MM.1S (cell line): Measurements from ENCODE around the gene GSG1L2.

Source experiments
- DNase-seq: peaks from one replicate; pipeline ENCODE4 v3.0.0-alpha.2; 2015
- H2AFZ ChIP-seq: fragments of 300-600 bp; sonication (generic); 2 replicates; pipeline ENCODE4 v1.6.0; 2016; ENCODE audit warnings: antibody characterized with exemption, low read length
- H3F3A ChIP-seq: fragments of 300-600 bp; sonication (generic); 2 replicates; pipeline ENCODE4 v1.6.1; 2016; ENCODE audit warnings: mild to moderate bottlenecking, antibody characterized with exemption, low read length, moderate library complexity, mixed read lengths; ENCODE audit not compliant: insufficient read depth
- H3K27ac ChIP-seq: fragments of 300-600 bp; sonication (generic); 2 replicates; pipeline ENCODE4 v1.5.1; 2016; ENCODE audit warnings: mild to moderate bottlenecking, low read length
- H3K27me3 ChIP-seq: fragments of 300-600 bp; sonication (generic); replicated peaks from 2 replicates; pipeline ENCODE4 v1.6.0; 2016; ENCODE audit warnings: low read length; ENCODE audit not compliant: insufficient read depth
- H3K36me3 ChIP-seq: fragments of 300-600 bp; sonication (generic); replicated peaks from 2 replicates; pipeline ENCODE4 v1.6.1; 2016; ENCODE audit warnings: mild to moderate bottlenecking, low read length, mixed read lengths; ENCODE audit not compliant: insufficient read depth
- H3K4me1 ChIP-seq: fragments of 300-600 bp; sonication (generic); 2 replicates; pipeline ENCODE4 v1.6.1; 2016; ENCODE audit warnings: low read length, mixed read lengths
- H3K4me2 ChIP-seq: fragments of 300-600 bp; sonication (generic); 2 replicates; pipeline ENCODE4 v1.6.0; 2016; ENCODE audit warnings: low read depth, low read length
- H3K4me3 ChIP-seq: fragments of 300-600 bp; sonication (generic); 2 replicates; pipeline ENCODE4 v1.5.1; 2016; ENCODE audit warnings: low read length, mixed read lengths
- H3K79me2 ChIP-seq: fragments of 300-600 bp; sonication (generic); 2 replicates; pipeline ENCODE4 v1.6.1; 2016; ENCODE audit warnings: mixed run types, low read length, mixed read lengths
- H3K9ac ChIP-seq: fragments of 300-600 bp; sonication (generic); 2 replicates; pipeline ENCODE4 v1.6.1; 2016; ENCODE audit warnings: low read length, mixed read lengths
- H3K9me2 ChIP-seq: fragments of 300-600 bp; sonication (generic); replicated peaks from 2 replicates; pipeline ENCODE4 v1.6.1; 2016; ENCODE audit warnings: mild to moderate bottlenecking, low read length, mixed read lengths; ENCODE audit not compliant: insufficient read depth
- H3K9me3 ChIP-seq: fragments of 300-600 bp; sonication (generic); replicated peaks from 2 replicates; pipeline ENCODE4 v1.6.1; 2016; ENCODE audit warnings: mild to moderate bottlenecking, low read length, mixed read lengths; ENCODE audit not compliant: insufficient read depth
- H4K20me1 ChIP-seq: fragments of 300-600 bp; sonication (generic); 2 replicates; pipeline ENCODE4 v1.6.1; 2016; ENCODE audit warnings: mild to moderate bottlenecking, low read length, moderate library complexity, mixed read lengths; ENCODE audit not compliant: insufficient read depth
- EZH2 ChIP-seq: fragments of 300-600 bp; sonication (generic); optimal IDR thresholded peaks from 2 replicates; pipeline ENCODE3; 2017; ENCODE audit warnings: low read depth, mild to moderate bottlenecking, antibody characterized with exemption, low read length, mixed read lengths
- EZH2phosphoT487 ChIP-seq: fragments of 300-600 bp; sonication (generic); IDR thresholded peaks from 2 replicates; pipeline ENCODE4 v1.6.1; 2018; ENCODE audit warnings: antibody characterized with exemption, low read length
- TF ChIP-seq, protein P1 (sequence below): fragments of 300-600 bp; sonication (generic); IDR thresholded peaks from 2 replicates; pipeline ENCODE4 v1.5.1; 2016; ENCODE audit warnings: antibody characterized with exemption, low read length, mixed read lengths

The GSG1L2 gene

DNA sequence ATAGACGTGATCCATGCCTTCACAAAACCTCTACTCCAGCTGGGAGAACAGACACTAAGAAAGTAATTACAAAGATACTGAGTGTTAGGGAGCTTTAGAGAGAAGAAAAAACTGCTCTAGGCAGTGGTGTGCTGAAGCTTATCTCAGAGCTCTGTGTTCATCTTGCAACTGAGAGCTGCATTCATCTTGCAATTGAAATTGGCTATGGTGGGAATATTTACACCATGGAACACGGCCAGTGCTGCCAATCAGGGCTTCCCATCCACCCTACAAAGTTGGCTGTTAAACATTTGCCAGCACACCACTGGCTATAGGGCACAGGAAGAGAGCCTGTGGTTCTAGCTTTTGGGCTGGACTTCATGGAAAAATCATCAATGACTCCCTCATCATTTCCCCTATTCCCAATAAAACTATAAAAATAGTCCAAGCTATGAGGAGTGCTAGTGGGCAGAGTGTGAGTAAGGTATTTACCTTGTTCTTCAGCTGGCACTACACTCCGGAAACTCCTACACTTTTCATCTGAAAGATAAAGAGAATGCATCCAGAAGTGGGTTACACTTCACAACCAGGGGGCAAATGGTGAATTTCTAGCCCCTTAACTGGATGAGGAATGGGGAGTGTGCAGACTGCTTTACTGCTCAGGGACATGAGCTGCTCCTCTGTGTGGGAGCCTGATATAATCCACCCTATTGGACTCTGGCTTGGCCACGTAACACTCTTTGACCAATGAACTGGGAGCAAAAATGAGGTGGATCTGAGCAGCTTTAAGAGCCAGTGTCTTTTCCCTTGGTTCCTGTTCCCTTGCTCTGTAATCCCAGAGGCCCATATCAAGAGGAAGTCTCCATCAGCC, 11.6 kb downstream of the GSG1L2 start:
- H3K9ac ChIP-seq, result no peak overlapping the region
- H3K4me1 ChIP-seq, result no peaks in the 10 kb centered on the region
- no peak overlapping the region for H2AFZ ChIP-seq
- H4K20me1 ChIP-seq, result no peaks in the 10 kb centered on the region
- H3K4me2 ChIP-seq, result no peak overlapping the region
- no peak overlapping the region for H3K4me3 ChIP-seq
- H3K79me2 ChIP-seq, result no peaks in the 10 kb centered on the region
- no peaks in the 10 kb centered on the region for H3K9me3 ChIP-seq
- H3K9me2 ChIP-seq, result no peaks in the 10 kb centered on the region
- H3K27me3 ChIP-seq, result no peaks in the 10 kb centered on the region
- TF ChIP-seq EZH2phosphoT487, result no peak
- TF ChIP-seq EZH2, result no peak
- TF ChIP-seq, protein P1, sequence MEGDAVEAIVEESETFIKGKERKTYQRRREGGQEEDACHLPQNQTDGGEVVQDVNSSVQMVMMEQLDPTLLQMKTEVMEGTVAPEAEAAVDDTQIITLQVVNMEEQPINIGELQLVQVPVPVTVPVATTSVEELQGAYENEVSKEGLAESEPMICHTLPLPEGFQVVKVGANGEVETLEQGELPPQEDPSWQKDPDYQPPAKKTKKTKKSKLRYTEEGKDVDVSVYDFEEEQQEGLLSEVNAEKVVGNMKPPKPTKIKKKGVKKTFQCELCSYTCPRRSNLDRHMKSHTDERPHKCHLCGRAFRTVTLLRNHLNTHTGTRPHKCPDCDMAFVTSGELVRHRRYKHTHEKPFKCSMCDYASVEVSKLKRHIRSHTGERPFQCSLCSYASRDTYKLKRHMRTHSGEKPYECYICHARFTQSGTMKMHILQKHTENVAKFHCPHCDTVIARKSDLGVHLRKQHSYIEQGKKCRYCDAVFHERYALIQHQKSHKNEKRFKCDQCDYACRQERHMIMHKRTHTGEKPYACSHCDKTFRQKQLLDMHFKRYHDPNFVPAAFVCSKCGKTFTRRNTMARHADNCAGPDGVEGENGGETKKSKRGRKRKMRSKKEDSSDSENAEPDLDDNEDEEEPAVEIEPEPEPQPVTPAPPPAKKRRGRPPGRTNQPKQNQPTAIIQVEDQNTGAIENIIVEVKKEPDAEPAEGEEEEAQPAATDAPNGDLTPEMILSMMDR, result no peak
- no peaks in the 10 kb centered on the region for H3K36me3 ChIP-seq
- H3K27ac ChIP-seq, result no peak overlapping the region
- no peaks in the 10 kb centered on the region for H3F3A ChIP-seq
- no peak for DNase-seq

DNA sequence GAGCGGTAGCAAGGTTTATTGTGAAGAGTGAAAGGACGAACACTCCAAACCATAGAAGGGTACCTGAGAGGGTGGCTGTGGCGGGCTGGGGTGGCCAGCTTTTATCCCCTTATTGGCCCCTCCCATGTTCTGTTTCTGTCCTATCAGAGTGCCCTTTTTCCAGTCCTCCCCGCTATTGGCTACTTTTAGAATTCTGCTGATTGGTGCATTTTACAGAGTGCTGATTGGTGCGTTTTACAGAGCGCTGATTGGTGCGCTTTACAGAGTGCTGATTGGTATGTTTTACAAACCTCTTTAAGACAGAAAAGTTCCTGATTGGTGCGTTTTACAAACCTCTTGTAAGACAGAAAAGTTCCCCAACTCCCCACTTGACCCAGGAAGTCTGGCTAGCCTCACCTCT, 12.5 kb downstream of the GSG1L2 start:
- TF ChIP-seq EZH2phosphoT487 (no peak), EZH2 (no peak)
- TF ChIP-seq, protein P1, result no peak
- Histone ChIP-seq H2AFZ (no peak overlapping the region), H3K79me2 (no peaks in the 10 kb centered on the region), H3K9me2 (no peaks in the 10 kb centered on the region), H3K36me3 (no peaks in the 10 kb centered on the region), H3F3A (no peaks in the 10 kb centered on the region), H3K27ac (no peak overlapping the region), H4K20me1 (no peaks in the 10 kb centered on the region), H3K4me2 (no peak overlapping the region), H3K4me1 (no peaks in the 10 kb centered on the region), H3K9me3 (no peaks in the 10 kb centered on the region), H3K27me3 (no peaks in the 10 kb centered on the region), H3K9ac (no peak overlapping the region), H3K4me3 (no peak overlapping the region)
- DNase-seq, result no peak

DNA sequence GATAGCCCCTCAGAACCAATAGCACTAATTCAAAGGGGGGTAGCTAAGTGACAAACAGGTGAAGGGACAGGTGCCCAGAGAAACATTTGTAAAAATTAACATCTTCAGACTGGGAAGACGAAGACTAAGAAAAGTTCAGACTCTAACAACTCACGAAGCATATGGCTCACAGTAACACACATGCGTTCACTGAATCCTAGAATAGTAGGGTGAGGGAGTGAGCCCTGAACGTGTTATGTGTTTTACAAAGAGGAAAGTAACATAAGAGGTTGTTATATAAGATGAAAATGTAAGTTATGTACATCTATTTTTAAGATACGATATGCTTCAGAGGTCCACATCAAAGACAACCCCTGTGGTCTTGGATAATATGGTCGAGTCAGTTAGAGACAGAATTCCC, 15.2 kb downstream of the GSG1L2 start:
- Histone ChIP-seq H3K36me3 (no peaks in the 10 kb centered on the region), H3K4me3 (no peak overlapping the region), H3K27me3 (no peaks in the 10 kb centered on the region), H3F3A (no peaks in the 10 kb centered on the region), H3K9ac (no peak overlapping the region), H3K27ac (no peak overlapping the region), H3K4me2 (no peak overlapping the region), H3K4me1 (no peaks in the 10 kb centered on the region), H4K20me1 (no peaks in the 10 kb centered on the region), H3K9me3 (no peaks in the 10 kb centered on the region), H3K9me2 (no peaks in the 10 kb centered on the region), H3K79me2 (no peaks in the 10 kb centered on the region), H2AFZ (no peak overlapping the region)
- TF ChIP-seq EZH2, result no peak
- no peak for TF ChIP-seq EZH2phosphoT487
- TF ChIP-seq, protein P1, result no peak
- no peak for DNase-seq
